Fibroblast of villous mesenchyme (primary cell): ENCODE results near the gene CRBN. TPM values are rescaled to one million over a fixed set of nuclear protein-coding genes. Genes with fewer than 3 reads are reported as not detected.

ENCODE experiments used
- DNase-seq: peaks from one replicate; pipeline ENCODE4 v3.0.0-alpha.2; 2010; ENCODE audit warnings: low read depth
- H3K4me3 ChIP-seq: 2 replicates; pipeline ENCODE4 v1.5.1; 2011; ENCODE audit warnings: low read depth, mild to moderate bottlenecking, low read length
- total RNA-seq: library from RNA; depleted of rRNA; stranded (reverse); fragments of >200 nt; gene quantifications from 2 replicates; pipeline ENCODE4 v1.2.3, GENCODE V29; 2012
- TF ChIP-seq, protein P1 (sequence below): IDR thresholded peaks from 2 replicates; pipeline ENCODE4 v1.5.1; 2012; ENCODE audit warnings: low read depth, mild to moderate bottlenecking, low read length; ENCODE audit not compliant: insufficient read depth

The CRBN gene
- total RNA-seq, 1 donor: 40.2 TPM

- DNase-seq: no peak
- TF ChIP-seq, protein P1, sequence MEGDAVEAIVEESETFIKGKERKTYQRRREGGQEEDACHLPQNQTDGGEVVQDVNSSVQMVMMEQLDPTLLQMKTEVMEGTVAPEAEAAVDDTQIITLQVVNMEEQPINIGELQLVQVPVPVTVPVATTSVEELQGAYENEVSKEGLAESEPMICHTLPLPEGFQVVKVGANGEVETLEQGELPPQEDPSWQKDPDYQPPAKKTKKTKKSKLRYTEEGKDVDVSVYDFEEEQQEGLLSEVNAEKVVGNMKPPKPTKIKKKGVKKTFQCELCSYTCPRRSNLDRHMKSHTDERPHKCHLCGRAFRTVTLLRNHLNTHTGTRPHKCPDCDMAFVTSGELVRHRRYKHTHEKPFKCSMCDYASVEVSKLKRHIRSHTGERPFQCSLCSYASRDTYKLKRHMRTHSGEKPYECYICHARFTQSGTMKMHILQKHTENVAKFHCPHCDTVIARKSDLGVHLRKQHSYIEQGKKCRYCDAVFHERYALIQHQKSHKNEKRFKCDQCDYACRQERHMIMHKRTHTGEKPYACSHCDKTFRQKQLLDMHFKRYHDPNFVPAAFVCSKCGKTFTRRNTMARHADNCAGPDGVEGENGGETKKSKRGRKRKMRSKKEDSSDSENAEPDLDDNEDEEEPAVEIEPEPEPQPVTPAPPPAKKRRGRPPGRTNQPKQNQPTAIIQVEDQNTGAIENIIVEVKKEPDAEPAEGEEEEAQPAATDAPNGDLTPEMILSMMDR: no peak
- no peak overlapping the region for H3K4me3 ChIP-seq
Measured at GRCh38 chr3:3192286-3192675, 12.8 kb upstream of the CRBN start.

- DNase-seq: peak; percentile 3
- TF ChIP-seq, protein P1: no peak
- no peak overlapping the region for H3K4me3 ChIP-seq
Measured at GRCh38 chr3:3191675-3192285, 12.3 kb upstream of the CRBN start.

GRCh38 chr3:3189961-3190360, 10.5 kb upstream of the CRBN start:
- no peak for DNase-seq
- TF ChIP-seq, protein P1: no peak
- no peak overlapping the region for H3K4me3 ChIP-seq

- TF ChIP-seq, protein P1: no peak
- no peak overlapping the region for H3K4me3 ChIP-seq
- peak; percentile 20 for DNase-seq
Measured at GRCh38 chr3:3189102-3189727, 9.7 kb upstream of the CRBN start.

DNA sequence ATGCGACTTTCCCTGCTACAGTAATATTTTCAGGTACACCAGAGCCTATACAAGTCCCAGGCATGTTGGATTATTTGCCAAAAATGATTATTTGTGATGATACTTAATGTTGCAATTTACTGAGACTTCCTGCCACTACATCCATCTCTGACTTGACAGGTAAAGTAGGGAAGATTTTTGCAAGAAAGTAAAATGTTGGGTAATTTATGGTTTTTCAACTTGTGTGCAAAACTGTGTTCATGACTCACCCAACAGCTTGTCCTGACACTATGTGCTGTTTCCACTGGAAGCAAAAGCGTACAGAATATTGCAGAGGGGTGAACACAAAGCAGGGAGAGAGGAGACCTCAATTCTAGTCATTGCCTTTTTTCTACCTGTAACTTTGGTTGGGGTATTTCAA, 5.4 kb upstream of the CRBN start:
- DNase-seq: no peak
- TF ChIP-seq, protein P1: no peak

DNA sequence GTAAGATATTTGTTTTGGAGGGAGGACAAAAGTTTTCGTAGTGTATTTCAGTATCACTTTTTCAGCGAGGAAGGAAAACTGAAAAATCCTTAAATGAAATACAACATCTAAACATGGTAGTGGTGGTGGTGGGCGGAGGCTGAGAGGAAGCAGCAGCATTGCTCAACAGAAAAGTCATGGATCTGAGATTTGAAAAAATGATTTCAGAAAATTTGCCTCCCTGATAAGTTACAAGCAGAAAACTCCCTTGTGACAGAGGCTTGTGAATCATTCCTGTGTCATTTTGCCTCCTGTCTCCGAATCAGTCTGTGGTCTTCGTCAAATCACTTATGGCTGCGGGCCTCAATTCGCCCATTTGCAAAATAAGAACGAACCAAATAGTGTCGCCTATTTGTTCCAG, 965 bp upstream of the CRBN start:
- TF ChIP-seq, protein P1: no peak
- H3K4me3 ChIP-seq: no peak overlapping the region
- DNase-seq: no peak

More for the DNA sequence above, 5.4 kb upstream of the CRBN start:
- H3K4me3 ChIP-seq: no peak overlapping the region
